Measurements from ENCODE around the gene NRXN3. TPM values are rescaled to one million over a fixed set of nuclear protein-coding genes. Genes with fewer than 3 reads are reported as not detected.

Gene NRXN3
- total and polyA plus RNA-seq, 2 of the 4 experiments (the other 2 are of a cell fraction): 4.8 to 25.1 TPM

GRCh38 chr14:79064214-79064613 is 894.0 kb downstream of the NRXN3 start:
- Histone ChIP-seq H4K91ac (ENCODE audit: insufficient read depth, low read depth, low read length) (no peak overlapping the region), H3K4me3 (ENCODE audit: insufficient read depth, low read depth, low read length) (no peak overlapping the region), H3K9me1 (ENCODE audit: insufficient read depth, low read length) (no peaks in the 10 kb centered on the region), H3K4me1 (ENCODE audit: control insufficient read depth, insufficient read depth, low read length) (no peaks in the 10 kb centered on the region), H3K27ac (ENCODE audit: insufficient read depth, low read length) (no peak overlapping the region), H3K23ac (ENCODE audit: low read depth, low read length) (no peak overlapping the region), H2AK9ac (replicated peaks; ENCODE audit: low read depth, low read length, poor library complexity) (no peak overlapping the region), H3K56ac (ENCODE audit: extremely low read depth, insufficient read depth, low read length) (no peak overlapping the region), H2BK20ac (ENCODE audit: low read depth, low read length) (no peak overlapping the region), H3K14ac (replicated peaks; ENCODE audit: low read depth, low read length) (no peak overlapping the region), H3K79me1 (ENCODE audit: low read depth in 1 of 2, low read length in 2 of 2) (no peaks in the 10 kb centered on the region), H3K18ac (ENCODE audit: low read depth, low read length) (no peak overlapping the region), H4K20me1 (ENCODE audit: insufficient read depth, low read length) (no peaks in the 10 kb centered on the region), H2BK5ac (ENCODE audit: low read depth, low read length, poor library complexity, severe bottlenecking) (no peak overlapping the region), H2AFZ (replicated peaks; ENCODE audit: low read length, poor library complexity) (no peak overlapping the region), H3K9me3 (ENCODE audit: control insufficient read depth, insufficient read depth, low read length) (0 out of 2 replicates have a peak, but pooled peaks cover 2% of the 10 kb centered on the region), H3K9ac (ENCODE audit: low read depth, low read length) (no peak overlapping the region), H4K5ac (ENCODE audit: low read depth, low read length) (no peak overlapping the region), H2BK120ac (ENCODE audit: low read depth, low read length) (no peak overlapping the region), H3K27me3 (ENCODE audit: control insufficient read depth, insufficient read depth, low read length) (peaks cover 61% of the 10 kb centered on the region), H3K4ac (ENCODE audit: low read depth, low read length) (no peak overlapping the region), H3K36me3 (ENCODE audit: control insufficient read depth, insufficient read depth, low read length) (no peaks in the 10 kb centered on the region), H2AK5ac (ENCODE audit: low read depth, low read length) (no peak overlapping the region), H4K8ac (ENCODE audit: low read depth in 2 of 2, low read length in 2 of 2) (no peak overlapping the region), H3K4me2 (ENCODE audit: low read depth, low read length) (no peak overlapping the region), H2BK15ac (ENCODE audit: low read depth, low read length) (no peak overlapping the region)
- ChIA-PET POLR2A (ENCODE audit: unreplicated experiment) (no interaction called here), CTCF (no interaction called here)
- whole genome bisulfite sequencing, 2 experiments (ENCODE audit: extremely low coverage in 2 of 2, insufficient read length in 1 of 2): no CpG with 5 or more reads among the region's 2 CpGs
- in situ Hi-C loops (cut with MboI; ENCODE audit: low sequenced_read_pairs): no loop called here
- intact Hi-C loops (cut with micrococcal nuclease): no loop called here
- no TSS peak for BruUV-seq (replicated peaks)
- ATAC-seq (ENCODE audit: low read depth) (no peak), DNase-seq (no peak)
- dilution Hi-C loops (cut with HindIII; ENCODE audit: low sequenced_read_pairs, unreplicated experiment): no loop called here
- TF ChIP-seq RAD21 (IDR thresholded peaks at IDR 0.05; ENCODE audit: low read length) (no peak), FOS (IDR thresholded peaks at IDR 0.05; ENCODE audit: low read depth, low read length) (no peak), BHLHE40 (IDR thresholded peaks at IDR 0.05; ENCODE audit: low read depth, low read length) (no peak), RFX5 (IDR thresholded peaks at IDR 0.05; ENCODE audit: low read depth, low read length) (no peak), CTCF (conservative IDR thresholded peaks at IDR 0.05; ENCODE audit: low read depth, low read length) (no peak), USF2 (IDR thresholded peaks at IDR 0.05; ENCODE audit: low read depth, low read length) (no peak), CHD1 (IDR thresholded peaks at IDR 0.05; ENCODE audit: low read depth, low read length) (no peak), RCOR1 (IDR thresholded peaks at IDR 0.05; ENCODE audit: insufficient replicate concordance, low read length) (no peak), ELK1 (IDR thresholded peaks at IDR 0.05; ENCODE audit: borderline replicate concordance, low read depth, low read length) (no peak), MXI1 (IDR thresholded peaks at IDR 0.05; ENCODE audit: borderline replicate concordance, low read depth, low read length) (no peak), MAZ (IDR thresholded peaks at IDR 0.05; ENCODE audit: borderline replicate concordance, low read depth, low read length) (no peak), POLR2A (IDR thresholded peaks at IDR 0.05; ENCODE audit: low read depth, low read length) (no peak), MAFK (IDR thresholded peaks at IDR 0.05; ENCODE audit: low read depth, low read length) (no peak), SMC3 (IDR thresholded peaks at IDR 0.05; ENCODE audit: low read depth, low read length) (no peak), NFE2L2 (IDR thresholded peaks at IDR 0.05; ENCODE audit: low read depth, low read length) (no peak)

Measured in IMR-90 (cell line).